ENCODE results near the gene TOMM7. TPM values are rescaled to one million over a fixed set of nuclear protein-coding genes. Genes with fewer than 3 reads are reported as not detected.

Gene TOMM7
- total RNA-seq, 3 donors from 2014 or later (not counting 1 experiment from before 2014, with no cell fraction given), result 194 to 286 (median 269) TPM

GRCh38 chr7:22786290-22786932 lies 36.2 kb downstream of the TOMM7 start:
- Histone ChIP-seq H3K9me3 (ENCODE audit: control insufficient read depth, insufficient read depth, low read length) (no peaks in the 10 kb centered on the region), H3K36me3 (ENCODE audit: control insufficient read depth, insufficient read depth, low read length) (no peaks in the 10 kb centered on the region), H3K27ac (ENCODE audit: low read length) (no peak overlapping the region), H3K4me1 (ENCODE audit: control insufficient read depth, insufficient read depth, low read length) (no peaks in the 10 kb centered on the region), H3K27me3 (ENCODE audit: control insufficient read depth, insufficient read depth, low read length) (no peaks in the 10 kb centered on the region), H3K4me3 (ENCODE audit: low read length) (no peak overlapping the region)
- Mint-ChIP-seq H3K9me3 (no peaks in the 10 kb centered on the region), H3K27me3 (ENCODE audit: low read depth in 2 of 2) (peaks cover 5 to 13% of the 10 kb centered on the region in 2 donors), H3K27ac (no peak overlapping the region), H3K4me1 (no peaks in the 10 kb centered on the region), H3K36me3 (no peaks in the 10 kb centered on the region), H3K4me3 (no peak overlapping the region)
- 79% methylated on average over 3 of the region's 3 CpGs for WGBS (ENCODE audit: insufficient coverage)
- TF ChIP-seq CTCF (IDR thresholded peaks at IDR 0.05), result no peak
- intact Hi-C loops (cut with micrococcal nuclease), result no loop called here
- ATAC-seq, result no peak
- DNase-seq, result no peak

GRCh38 chr7:22784346-22784745 lies 38.3 kb downstream of the TOMM7 start:
- H3K4me1 ChIP-seq (ENCODE audit: control insufficient read depth, insufficient read depth, low read length), result no peaks in the 10 kb centered on the region
- no peak overlapping the region for H3K27ac ChIP-seq (ENCODE audit: low read length)
- H3K4me3 Mint-ChIP-seq, result no peak overlapping the region
- no peak for DNase-seq
- no peaks in the 10 kb centered on the region for H3K36me3 Mint-ChIP-seq
- peaks cover 5 to 13% of the 10 kb centered on the region in 2 donors for H3K27me3 Mint-ChIP-seq (ENCODE audit: low read depth in 2 of 2)
- H3K9me3 Mint-ChIP-seq, result no peaks in the 10 kb centered on the region
- H3K27me3 ChIP-seq (ENCODE audit: control insufficient read depth, insufficient read depth, low read length), result no peaks in the 10 kb centered on the region
- intact Hi-C loops (cut with micrococcal nuclease), result no loop called here
- TF ChIP-seq CTCF (IDR thresholded peaks at IDR 0.05), result no peak
- no peaks in the 10 kb centered on the region for H3K9me3 ChIP-seq (ENCODE audit: control insufficient read depth, insufficient read depth, low read length)
- no peak overlapping the region for H3K4me3 ChIP-seq (ENCODE audit: low read length)
- no peak for ATAC-seq
- WGBS (ENCODE audit: insufficient coverage), result 75% methylated on average over 1 of the region's 1 CpG
- H3K4me1 Mint-ChIP-seq, result no peaks in the 10 kb centered on the region
- no peaks in the 10 kb centered on the region for H3K36me3 ChIP-seq (ENCODE audit: control insufficient read depth, insufficient read depth, low read length)
- H3K27ac Mint-ChIP-seq, result no peak overlapping the region

GRCh38 chr7:22783421-22783820 lies 39.2 kb downstream of the TOMM7 start:
- ATAC-seq (no peak), DNase-seq (no peak)
- Mint-ChIP-seq H3K4me1 (no peaks in the 10 kb centered on the region), H3K4me3 (no peak overlapping the region), H3K27me3 (ENCODE audit: low read depth in 2 of 2) (peaks cover 4 to 11% of the 10 kb centered on the region in 2 donors), H3K36me3 (no peaks in the 10 kb centered on the region), H3K27ac (no peak overlapping the region), H3K9me3 (no peaks in the 10 kb centered on the region)
- intact Hi-C loops (cut with micrococcal nuclease), result loop anchor here (2.0 kb wide), 2 partner anchors 223 to 271 kb away; no protein-coding TSS in a partner anchor
- Histone ChIP-seq H3K27ac (ENCODE audit: low read length) (no peak overlapping the region), H3K4me3 (ENCODE audit: low read length) (no peak overlapping the region), H3K4me1 (ENCODE audit: control insufficient read depth, insufficient read depth, low read length) (no peaks in the 10 kb centered on the region), H3K27me3 (ENCODE audit: control insufficient read depth, insufficient read depth, low read length) (no peaks in the 10 kb centered on the region), H3K9me3 (ENCODE audit: control insufficient read depth, insufficient read depth, low read length) (no peaks in the 10 kb centered on the region), H3K36me3 (ENCODE audit: control insufficient read depth, insufficient read depth, low read length) (no peaks in the 10 kb centered on the region)
- WGBS (ENCODE audit: insufficient coverage), result 82% methylated on average over 5 of the region's 5 CpGs
- no peak for TF ChIP-seq CTCF (IDR thresholded peaks at IDR 0.05)

All from natural killer cell (primary cell).